ENCODE measurements around the gene ZNF865.

The ZNF865 gene

GRCh38 chr19:55611983-55612645, 6.7 kb downstream of the ZNF865 start:
- no peak for DNase-seq (ENCODE audit: low read depth)
- no peak for TF ChIP-seq CTCF (conservative IDR thresholded peaks at IDR 0.05; ENCODE audit: low read depth, low read length)
- no peak overlapping the region for H3K4me3 ChIP-seq (ENCODE audit: low read length)

GRCh38 chr19:55613396-55613795, 7.9 kb downstream of the ZNF865 start:
- H3K4me3 ChIP-seq (ENCODE audit: low read length), result no peak overlapping the region
- no peak for DNase-seq (ENCODE audit: low read depth)
- TF ChIP-seq CTCF (conservative IDR thresholded peaks at IDR 0.05; ENCODE audit: low read depth, low read length), result no peak

DNA sequence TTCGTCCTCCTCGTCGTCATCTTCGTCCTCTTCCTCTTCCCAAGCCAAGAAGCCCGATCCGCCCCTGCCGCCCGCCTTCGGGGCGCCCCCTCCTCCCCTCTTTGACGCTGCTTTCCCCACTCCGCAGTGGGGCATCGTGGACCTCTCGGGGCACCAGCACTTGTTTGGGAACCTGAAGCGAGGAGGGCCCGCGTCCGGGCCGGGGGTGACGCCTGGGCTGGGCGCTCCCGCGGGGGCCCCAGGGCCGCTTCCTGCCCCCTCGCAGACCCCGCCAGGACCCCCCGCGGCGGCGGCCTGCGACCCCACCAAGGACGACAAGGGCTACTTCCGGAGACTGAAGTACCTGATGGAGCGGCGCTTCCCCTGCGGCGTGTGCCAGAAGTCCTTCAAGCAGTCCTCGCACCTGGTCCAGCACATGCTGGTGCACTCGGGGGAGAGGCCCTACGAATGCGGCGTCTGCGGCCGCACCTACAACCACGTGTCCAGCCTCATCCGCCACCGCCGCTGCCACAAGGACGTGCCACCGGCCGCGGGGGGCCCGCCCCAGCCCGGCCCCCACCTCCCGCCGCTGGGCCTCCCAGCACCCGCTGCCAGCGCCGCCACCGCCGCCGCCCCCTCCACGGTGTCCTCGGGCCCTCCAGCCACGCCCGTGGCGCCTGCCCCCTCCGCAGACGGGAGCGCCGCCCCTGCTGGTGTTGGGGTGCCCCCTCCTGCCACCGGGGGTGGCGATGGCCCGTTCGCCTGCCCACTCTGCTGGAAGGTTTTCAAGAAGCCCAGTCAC, 8.7 kb downstream of the ZNF865 start:
- no peak for TF ChIP-seq CTCF (conservative IDR thresholded peaks at IDR 0.05; ENCODE audit: low read depth, low read length)
- H3K4me3 ChIP-seq (ENCODE audit: low read length), result no peak overlapping the region
- no peak for DNase-seq (ENCODE audit: low read depth)

DNA sequence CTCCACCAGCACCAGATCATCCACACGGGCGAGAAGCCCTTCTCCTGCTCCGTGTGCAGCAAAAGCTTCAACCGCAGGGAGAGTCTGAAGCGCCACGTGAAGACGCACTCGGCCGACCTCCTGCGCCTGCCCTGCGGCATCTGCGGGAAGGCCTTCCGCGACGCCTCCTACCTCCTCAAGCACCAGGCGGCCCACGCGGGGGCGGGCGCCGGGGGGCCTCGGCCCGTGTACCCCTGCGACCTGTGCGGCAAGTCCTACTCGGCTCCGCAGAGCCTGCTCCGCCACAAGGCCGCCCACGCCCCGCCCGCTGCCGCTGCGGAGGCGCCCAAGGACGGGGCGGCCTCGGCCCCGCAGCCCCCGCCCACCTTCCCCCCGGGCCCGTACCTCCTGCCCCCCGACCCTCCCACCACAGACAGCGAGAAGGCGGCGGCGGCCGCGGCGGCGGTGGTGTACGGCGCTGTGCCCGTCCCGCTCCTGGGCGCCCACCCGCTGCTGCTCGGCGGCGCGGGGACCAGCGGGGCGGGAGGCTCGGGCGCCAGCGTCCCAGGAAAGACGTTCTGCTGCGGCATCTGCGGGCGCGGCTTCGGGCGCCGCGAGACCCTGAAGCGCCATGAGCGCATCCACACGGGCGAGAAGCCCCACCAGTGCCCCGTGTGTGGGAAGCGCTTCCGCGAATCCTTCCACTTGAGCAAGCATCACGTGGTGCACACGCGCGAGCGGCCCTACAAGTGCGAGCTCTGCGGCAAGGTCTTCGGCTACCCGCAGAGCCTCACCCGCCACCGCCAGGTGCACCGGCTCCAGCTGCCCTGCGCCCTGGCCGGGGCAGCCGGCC, 9.5 kb downstream of the ZNF865 start:
- DNase-seq (ENCODE audit: low read depth), result no peak
- no peak for TF ChIP-seq CTCF (conservative IDR thresholded peaks at IDR 0.05; ENCODE audit: low read depth, low read length)
- H3K4me3 ChIP-seq (ENCODE audit: low read length), result no peak overlapping the region

GRCh38 chr19:55615543-55616394, 10.3 kb downstream of the ZNF865 start:
- no peak for TF ChIP-seq CTCF (conservative IDR thresholded peaks at IDR 0.05; ENCODE audit: low read depth, low read length)
- H3K4me3 ChIP-seq (ENCODE audit: low read length), result no peak overlapping the region
- no peak for DNase-seq (ENCODE audit: low read depth)

- DNase-seq (ENCODE audit: low read depth), result no peak
- TF ChIP-seq CTCF (conservative IDR thresholded peaks at IDR 0.05; ENCODE audit: low read depth, low read length), result no peak
- H3K4me3 ChIP-seq (ENCODE audit: low read length), result no peak overlapping the region
These were observed 11.0 kb downstream of the ZNF865 start for GRCh38 chr19:55616395-55616875.

Measured in retinal pigment epithelial cell (primary cell).